ENCODE data around the gene CHST11.

Gene CHST11

GRCh38 chr12:104504146-104504545 is 47.4 kb downstream of the CHST11 start:
- DNase-seq (ENCODE audit: low read depth), result no peak

- no peak for DNase-seq (ENCODE audit: low read depth)
Observed at GRCh38 chr12:104505095-104505818, 48.5 kb downstream of the CHST11 start.

- no peak for DNase-seq (ENCODE audit: low read depth)
Observed at GRCh38 chr12:104506676-104507401, 50.1 kb downstream of the CHST11 start.

GRCh38 chr12:104507672-104508071 is 50.9 kb downstream of the CHST11 start:
- no peak for DNase-seq (ENCODE audit: low read depth)

- no peak for DNase-seq (ENCODE audit: low read depth)
Observed at GRCh38 chr12:104508752-104509446, 52.2 kb downstream of the CHST11 start.

GRCh38 chr12:104510145-104510872 is 53.6 kb downstream of the CHST11 start:
- DNase-seq (ENCODE audit: low read depth), result no peak

GRCh38 chr12:104510873-104511440 is 54.2 kb downstream of the CHST11 start:
- no peak for DNase-seq (ENCODE audit: low read depth)

- DNase-seq (ENCODE audit: low read depth), result no peak
Observed at GRCh38 chr12:104513681-104514080, 56.9 kb downstream of the CHST11 start.

GRCh38 chr12:104514092-104514810 is 57.5 kb downstream of the CHST11 start:
- no peak for DNase-seq (ENCODE audit: low read depth)

- DNase-seq (ENCODE audit: low read depth), result no peak
Observed at GRCh38 chr12:104515899-104516298, 59.2 kb downstream of the CHST11 start.

- no peak for DNase-seq (ENCODE audit: low read depth)
Observed at GRCh38 chr12:104516821-104517220, 60.1 kb downstream of the CHST11 start.

- no peak for DNase-seq (ENCODE audit: low read depth)
Observed at GRCh38 chr12:104517880-104518279, 61.1 kb downstream of the CHST11 start.

- no peak for DNase-seq (ENCODE audit: low read depth)
Observed at GRCh38 chr12:104519190-104520019, 62.7 kb downstream of the CHST11 start.

- no peak for DNase-seq (ENCODE audit: low read depth)
Observed at GRCh38 chr12:104520242-104520900, 63.6 kb downstream of the CHST11 start.

- DNase-seq (ENCODE audit: low read depth), result no peak
Observed at GRCh38 chr12:104521731-104522130, 65.0 kb downstream of the CHST11 start.

- no peak for DNase-seq (ENCODE audit: low read depth)
Observed at GRCh38 chr12:104522985-104523722, 66.4 kb downstream of the CHST11 start.

- no peak for DNase-seq (ENCODE audit: low read depth)
Observed at GRCh38 chr12:104524034-104524832, 67.5 kb downstream of the CHST11 start.

GRCh38 chr12:104526320-104526719 is 69.6 kb downstream of the CHST11 start:
- no peak for DNase-seq (ENCODE audit: low read depth)
